Stimulated activated CD8-positive, alpha-beta memory T cell treated with anti-CD3 and anti-CD28 coated beads, Interleukin-15, amount 100 ng/mL, for 1 hour (primary cell): Measurements from ENCODE around the gene CPEB4.
A peak's percentile ranks its signal among the peaks of the same experiment; 100 is the strongest.

Experiments
- DNase-seq: peaks from one replicate; pipeline ENCODE4 v3.0.0-alpha.2; 2020; ENCODE audit warnings: low read depth

CPEB4 gene

DNA sequence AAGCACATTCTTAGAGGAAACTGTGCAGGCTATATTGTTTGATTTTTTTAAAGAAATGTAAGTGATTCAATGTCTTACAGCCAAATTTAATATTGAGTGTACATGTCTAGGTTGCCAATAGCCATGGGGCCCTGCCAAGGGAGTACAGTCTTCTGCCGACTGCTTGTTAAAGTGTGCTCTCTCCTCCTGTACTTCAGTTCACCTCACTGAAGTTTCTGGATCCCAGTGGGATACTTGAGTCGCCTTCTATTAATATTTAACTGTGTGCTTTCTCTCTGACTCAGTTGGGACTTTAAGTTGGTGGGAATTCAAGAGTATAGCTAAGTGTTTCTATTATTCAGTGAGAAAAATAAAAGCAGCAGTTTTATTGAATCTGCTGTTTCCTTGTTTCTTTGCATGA, 56.4 kb downstream of the CPEB4 start:
- no peak for DNase-seq

DNA sequence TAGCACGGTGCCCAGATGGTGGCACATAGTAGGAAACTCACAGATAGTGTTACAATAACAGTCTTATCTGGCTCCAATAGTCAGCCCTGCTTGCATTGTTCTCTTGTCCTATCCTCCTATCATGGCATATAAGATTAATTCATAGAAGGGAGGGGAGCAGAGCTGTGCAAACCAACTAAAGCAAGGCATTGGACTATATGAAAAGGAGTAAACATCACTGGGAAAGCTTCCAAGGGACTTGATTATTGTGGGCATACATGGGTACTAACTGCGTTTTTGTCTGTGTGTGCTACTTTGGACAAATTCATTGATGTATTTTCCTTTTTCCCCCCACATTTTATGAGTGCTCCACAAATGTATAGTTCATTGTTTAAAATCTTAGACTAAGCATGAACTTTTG, 57.0 kb downstream of the CPEB4 start:
- DNase-seq = no peak

DNA sequence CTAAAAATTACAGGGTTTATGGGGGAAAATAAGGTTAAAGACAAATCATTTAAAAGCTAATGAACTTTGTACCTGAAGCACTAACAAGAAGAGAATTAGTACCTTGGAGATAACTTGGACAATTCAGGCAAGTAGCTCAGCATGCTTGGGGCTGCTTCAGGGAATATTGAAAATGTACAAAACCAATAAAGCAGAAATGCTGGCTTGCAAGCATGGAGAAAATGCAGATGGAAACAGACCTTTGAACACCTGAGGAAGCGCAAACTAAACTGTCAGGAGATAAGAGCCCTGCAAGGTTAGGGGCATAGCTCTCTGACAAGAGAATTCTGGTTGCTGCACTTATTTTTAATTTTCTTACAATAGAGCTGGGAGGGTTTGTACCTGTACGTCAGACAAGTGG, 58.2 kb downstream of the CPEB4 start:
- no peak for DNase-seq

DNA sequence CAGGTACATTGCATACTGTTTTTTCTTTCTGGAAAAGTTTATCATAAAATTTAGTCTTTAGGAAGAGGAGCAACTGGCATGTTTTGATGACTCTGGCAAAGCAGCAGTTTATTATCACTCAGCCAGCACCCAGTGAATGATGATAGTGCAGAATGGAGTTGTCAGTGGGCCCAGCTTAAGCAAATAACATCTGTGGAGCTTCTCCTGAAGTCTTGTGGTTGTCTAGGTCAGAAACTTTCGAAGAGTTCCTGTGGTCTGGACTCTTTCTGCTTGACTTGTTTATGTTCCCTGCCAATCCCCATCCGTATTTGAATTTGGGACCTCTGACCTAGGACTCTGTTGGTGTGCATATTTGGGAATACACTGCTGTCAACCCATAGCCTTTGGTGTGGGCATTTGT, 62.7 kb downstream of the CPEB4 start:
- DNase-seq = no peak

DNA sequence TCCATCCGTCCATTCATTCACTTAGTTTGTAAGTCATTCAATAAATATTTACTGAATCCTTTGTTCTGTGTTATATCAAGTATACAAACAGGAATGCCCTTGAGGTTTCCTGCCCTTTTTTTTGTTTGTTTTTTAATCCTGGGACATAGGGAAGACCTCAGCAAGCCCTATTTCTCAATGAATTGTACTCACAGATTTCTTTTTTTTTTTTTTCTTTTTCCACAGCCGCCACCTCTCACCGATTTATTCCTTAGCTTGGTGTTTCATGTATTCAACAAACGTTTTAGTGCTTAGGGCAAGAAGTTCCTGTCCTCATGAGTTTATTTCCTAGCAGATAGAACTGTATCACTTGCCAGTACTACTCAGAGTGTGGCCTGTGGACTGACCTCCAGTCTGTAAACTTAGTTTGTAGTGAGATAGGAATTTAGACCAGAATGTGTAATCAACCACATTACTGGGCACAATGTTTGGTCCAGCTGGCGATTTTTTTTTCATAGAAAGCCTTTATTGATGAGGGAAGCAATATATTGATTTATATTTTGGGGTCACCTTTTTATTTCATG, 65.5 kb downstream of the CPEB4 start:
- no peak for DNase-seq

DNA sequence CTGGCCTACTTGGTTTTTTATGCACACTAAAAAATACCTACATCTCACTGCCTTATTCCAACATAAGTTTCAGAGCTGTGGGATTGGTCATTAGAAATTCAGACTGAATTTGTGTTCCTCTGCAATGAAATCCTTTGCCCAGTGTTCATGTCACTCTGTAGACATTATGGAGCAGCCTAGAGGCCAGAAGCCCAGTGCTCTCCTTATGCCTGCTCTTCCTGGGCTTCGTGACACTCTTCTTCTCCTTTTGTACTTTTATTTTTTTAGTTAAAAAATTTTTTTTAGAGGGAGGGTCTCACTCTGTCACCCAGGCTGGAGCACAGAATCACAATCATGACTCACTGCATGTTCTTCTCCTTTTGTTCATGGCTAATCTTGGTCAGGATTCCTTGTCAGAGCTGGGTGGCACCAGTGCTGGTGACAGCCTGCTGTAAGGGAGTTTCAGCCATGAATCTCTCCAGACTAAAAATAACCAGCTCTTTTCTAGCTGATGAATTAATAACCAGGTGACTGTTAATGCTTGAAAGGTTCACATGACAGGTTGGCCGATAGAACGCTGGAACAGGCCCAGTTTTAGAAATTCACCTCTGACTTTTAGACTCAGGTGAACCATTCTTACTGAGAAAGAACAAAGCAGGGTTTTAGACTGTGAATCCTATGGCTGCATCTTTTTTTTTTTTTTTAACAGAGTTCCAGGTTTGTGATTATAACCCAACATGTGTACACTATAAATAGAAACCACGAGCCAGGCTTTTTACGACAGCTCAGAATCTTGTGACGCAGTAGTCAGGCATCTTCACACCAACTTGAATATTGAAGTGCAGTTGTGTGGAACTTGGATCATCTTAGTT, 66.7 kb downstream of the CPEB4 start:
- no peak for DNase-seq

DNA sequence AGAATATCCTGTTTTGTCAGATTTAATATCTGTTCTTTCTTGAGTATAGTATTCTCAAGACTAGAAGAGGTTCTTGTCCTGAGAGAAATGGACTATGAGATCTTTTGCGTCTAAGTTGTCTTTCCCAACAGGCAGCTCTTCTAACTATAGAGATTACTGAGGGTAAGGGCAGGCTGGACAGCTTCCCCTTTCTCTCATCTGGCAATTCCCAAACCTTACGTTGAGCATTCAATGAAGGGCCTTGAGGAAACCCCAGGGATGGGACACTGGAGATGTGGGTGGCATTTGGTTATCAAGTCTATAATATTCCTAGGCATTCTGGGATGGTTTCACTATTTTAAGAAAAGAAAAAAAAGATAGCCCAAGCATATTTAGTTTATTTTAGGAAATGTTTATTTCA, 72.8 kb downstream of the CPEB4 start:
- DNase-seq = no peak

DNA sequence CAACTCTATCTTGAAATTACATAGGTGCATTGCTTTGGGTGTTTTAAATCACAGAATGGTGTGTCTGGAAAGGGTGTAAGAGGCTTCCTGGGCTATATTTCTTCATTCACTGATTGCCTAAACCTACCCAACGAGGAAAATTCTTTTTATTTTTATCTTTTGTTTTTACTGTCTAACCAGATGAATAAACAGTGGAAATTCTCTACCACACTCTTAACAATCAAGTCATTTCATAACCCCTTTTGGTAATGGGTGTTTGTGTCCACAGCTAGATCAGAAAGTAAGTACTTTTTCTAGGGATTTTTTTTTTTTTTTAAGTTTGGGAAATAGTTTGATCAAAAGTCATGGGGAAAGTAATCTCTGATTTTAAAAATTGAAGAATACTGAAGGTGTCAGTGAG, 73.3 kb downstream of the CPEB4 start:
- DNase-seq = no peak

DNA sequence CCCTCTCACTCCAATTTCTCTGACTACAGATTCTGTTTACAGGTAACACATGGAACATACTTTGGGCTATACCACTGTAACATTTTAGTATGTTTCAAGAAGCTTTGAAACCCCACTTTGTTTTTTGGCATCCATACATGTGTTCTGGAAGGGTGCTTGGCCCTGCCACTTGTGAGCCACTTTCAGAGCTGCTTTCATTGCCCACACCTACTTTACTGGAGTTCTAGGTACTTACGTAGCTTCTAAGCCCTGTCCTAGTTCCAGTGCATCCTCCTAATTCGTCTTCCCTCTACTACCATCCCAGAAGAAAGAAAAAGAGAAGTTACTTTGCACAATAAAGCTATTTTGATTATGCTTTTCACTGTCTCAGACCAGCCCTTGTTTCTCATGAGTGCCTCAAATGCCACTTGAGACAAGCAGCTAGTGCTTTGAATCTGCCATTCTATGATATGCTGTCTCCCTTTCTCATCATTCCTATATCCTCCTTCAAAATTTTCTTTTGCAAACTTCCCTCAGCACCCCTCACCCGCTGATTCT, 74.4 kb downstream of the CPEB4 start:
- DNase-seq = no peak

DNA sequence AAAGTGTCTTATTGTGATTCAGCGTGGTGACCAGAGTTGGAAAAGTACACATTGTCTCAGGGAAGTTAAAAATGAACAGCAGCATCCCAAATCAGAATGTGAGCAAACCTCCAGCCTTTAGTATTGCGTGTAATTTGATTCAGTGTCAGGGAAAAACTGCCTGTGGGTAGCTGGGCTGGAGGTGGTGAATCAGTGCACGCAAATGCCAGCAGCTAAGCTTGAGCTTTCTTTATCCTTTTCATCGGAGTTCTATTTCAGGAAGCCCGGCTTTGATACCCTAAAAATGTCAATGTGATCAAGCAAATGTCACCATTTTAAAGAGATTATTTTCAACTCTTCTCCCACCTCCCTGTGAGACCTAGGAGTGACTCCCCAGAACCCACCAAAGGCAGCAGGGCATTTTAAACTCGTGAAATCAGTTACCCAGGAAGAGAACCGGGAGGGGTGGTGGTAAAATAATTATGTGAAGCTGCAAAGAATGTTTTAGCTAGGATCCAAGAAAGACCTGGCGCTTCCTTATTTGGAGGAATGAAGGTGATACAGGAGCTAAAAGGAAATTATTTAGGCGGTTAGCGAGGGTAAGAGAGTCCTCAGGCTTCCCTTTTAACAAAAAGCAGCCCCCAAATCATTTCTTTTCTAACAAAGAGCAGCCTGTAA, 75.2 kb downstream of the CPEB4 start:
- DNase-seq = no peak

DNA sequence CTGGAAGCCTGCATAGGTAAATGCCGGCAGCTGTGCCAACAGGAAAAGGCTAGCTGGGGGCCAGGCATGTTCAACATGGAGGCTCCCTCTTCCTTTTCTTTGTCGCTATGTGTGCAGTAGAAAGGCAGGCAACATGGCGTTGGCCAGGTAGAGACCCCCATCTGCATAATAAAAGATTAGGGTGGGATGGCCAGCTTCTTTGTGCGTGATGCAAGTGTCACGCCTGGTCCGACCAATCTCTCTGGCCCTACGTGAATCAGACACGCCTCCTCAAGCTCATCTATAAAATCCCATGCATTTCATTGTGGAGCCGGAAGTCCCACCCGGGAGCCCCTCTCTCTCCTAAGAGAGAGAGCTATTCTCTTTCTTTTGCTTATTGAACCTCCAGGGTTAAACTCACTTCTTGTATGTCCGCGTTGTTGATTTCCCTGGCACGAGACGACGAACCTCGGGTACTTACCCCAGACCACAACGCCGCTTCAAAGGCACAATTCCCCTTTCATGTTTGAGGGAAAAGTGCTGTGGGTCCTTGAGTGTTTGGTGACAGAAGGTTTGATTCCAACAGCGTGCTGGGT, 75.8 kb downstream of the CPEB4 start:
- no peak for DNase-seq

DNA sequence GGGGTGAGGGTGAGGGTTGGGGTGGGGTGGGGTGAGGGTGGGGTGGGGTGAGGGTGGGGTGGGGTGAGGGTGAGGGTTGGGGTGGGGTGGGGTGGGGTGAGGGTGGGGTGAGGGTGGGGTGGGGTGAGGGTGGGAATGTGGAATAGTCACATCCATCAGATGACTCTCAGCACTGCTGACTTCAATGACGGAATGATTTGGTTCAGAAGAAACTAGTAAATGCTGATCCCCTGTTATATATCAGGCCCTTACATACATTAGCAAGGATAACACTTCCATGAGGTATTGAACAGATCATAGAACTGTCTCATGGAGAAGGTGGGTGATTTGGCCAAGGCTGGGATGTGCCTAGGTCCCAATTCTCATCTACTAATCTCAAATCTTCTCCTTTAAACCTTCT, 76.4 kb downstream of the CPEB4 start:
- DNase-seq = no peak

DNA sequence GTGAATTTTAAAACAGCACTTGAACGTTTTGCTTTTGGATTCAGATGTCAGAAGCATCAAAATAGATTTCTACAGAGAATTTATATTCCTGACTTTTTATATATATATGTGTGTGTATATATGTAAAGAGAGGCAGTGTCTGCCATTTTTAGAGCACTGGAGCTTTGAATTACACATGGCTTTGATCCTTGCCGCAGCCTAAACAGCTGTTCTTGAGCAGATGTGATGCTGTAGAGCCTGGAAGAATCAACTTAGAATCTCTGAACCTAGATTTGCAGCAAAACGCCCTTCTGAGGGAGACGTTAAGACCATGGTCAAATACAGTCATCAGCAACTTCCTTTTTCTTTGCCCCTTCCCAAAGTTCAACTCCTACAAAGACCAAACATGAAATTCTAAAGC, 79.1 kb downstream of the CPEB4 start:
- DNase-seq = no peak

DNA sequence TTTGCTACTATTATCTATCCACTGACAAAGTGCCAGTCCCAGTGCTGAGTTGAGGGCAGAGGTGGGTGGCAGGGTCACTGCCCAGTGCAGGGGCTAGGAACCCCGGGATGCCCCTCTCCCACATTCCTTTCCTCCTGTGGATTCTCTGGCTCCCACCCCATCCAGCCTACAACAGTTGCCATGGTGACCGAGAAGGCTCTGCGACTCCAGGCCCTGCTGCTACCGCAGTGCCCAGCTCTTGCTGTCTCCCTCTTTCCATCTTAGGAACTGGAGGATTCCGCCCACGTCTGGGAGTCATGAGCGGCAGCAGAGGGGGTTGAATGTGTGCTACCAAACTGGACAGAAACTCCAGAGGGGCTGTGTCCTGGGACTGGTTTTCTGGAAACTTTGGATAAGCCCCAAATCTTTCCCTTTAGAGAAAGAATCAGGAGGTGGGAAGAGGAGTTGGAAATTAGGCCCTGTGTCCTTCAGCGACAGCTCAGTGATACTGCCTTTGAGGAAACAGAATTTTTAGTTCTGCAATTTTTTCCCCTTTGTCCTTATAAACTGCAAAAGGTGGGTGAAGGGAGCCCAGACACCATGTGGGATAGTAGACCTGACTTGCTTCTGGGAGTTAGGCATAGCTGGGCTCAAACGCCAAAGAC, 80.1 kb downstream of the CPEB4 start:
- DNase-seq = no peak

DNA sequence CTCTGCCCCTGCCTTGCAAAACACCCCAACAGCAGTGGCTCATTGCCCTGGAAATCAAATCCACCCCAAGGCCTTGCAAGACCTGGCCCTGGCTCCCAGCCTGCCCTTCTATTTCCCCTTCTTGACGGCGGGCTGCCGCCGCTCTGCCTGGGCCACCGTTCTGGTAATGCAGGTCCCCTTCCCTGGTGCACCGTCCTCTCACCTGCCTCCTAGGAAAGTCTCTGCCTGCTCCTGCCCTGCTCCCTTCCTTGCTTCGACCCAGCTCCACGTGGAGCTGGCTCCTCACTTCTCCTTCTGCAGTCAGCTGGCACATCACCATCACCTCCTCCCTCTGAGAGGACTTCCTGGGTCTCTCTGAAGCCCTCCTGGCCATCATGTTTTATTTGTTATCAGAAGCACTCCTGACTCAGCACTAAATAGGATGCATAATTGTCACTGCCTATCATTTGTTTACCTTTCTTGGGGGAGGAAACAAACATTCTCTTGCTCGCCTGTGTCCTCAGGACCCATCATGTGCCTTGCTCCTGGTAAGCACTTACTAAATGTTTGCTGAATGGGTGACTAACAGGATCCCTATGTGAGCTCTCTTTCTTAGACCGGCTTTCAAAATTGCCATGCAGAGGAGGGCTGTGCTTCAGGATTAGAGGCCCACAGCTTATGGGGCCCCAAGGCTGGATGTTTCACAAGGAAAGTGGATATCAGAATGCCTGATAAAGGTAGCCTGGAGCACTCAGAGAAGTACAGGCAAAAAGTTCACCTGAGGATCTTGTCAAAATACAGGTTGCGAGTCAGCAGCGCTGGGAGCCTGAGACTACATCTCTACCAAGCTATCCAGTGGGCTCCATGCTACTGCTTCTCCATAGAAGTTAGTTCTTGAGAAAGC, 81.3 kb downstream of the CPEB4 start:
- no peak for DNase-seq

DNA sequence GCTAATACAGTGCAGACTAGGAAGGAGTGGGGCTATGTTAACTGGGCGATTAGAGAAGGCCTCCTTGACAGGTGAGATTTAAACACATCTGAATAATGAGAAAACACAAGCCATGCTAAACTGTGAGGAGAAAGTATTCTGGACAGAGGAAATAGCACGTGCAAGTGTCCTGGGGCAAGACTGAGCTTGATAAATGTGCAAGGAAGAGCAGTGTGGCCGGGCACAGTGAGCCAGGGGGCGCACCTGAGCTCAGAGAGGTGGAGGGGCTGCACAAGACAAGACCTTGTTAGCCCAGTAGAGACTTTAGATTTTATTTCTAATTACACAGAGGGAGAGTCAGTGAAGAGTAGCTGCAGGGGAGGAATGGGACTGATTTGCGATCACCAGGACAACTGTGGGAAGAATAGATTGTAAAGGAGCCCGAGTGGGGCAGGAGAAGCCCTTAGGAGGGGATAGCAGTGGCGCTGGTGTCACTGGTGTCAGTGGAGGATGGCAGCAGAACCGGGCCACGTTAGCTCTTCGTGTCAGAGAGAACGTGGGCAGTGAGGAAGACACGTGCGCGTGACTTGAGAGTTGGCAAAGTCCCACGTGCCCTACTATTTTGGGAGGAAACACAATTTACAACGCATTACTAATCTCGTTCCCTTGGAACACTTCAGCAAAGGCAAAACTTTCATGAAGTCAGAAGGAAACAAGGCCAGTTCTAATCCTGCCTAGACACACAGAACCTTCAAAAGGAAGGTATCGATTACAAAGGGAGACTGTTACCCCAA, 82.9 kb downstream of the CPEB4 start:
- no peak for DNase-seq

DNA sequence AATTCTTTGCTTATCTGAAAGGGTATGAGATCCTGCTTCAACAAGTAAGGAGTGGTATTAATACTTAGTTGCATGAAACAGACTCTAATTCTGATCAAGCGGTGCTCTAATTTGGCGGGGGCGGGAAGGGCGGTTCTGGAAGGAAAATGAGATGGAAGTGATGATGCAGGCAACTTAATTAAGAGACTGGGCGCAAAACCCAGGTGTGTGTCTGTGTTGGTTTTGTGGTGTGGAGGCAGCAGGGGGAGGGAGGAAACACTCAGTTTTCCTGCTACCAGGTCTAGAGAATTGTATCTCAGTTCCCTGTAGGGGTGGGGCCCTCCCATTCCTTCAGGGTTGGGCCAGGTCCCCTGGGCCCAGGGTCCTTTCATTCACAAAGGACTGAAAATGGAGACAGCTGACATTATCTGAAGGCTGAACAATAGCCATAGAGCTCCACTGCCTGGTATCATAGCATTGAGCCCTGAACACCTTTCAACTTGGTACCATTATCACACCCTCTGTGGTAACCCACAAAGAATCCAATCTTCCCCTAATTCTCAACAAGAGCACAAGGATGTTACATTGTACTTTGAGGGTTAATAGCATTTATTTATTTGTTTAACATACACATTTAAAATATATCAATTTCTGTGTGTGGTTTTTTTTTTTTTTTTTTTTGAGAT, 83.7 kb downstream of the CPEB4 start:
- DNase-seq = no peak

DNA sequence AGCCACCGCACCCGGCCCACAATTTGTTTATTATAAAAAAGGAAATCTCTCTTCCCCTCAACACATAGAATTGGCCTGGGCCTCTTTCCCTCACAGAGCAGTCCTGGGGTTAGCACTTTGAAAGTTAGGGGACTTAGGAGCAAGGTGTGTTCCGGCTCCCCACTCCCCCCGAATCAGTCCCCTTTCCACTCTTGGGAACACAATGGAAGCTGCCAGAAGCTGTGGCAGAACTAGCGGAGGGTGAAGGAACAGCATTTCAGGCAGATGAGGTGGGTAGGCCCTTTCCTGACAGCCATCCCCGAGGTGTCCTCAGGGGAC, 84.4 kb downstream of the CPEB4 start:
- no peak for DNase-seq

DNA sequence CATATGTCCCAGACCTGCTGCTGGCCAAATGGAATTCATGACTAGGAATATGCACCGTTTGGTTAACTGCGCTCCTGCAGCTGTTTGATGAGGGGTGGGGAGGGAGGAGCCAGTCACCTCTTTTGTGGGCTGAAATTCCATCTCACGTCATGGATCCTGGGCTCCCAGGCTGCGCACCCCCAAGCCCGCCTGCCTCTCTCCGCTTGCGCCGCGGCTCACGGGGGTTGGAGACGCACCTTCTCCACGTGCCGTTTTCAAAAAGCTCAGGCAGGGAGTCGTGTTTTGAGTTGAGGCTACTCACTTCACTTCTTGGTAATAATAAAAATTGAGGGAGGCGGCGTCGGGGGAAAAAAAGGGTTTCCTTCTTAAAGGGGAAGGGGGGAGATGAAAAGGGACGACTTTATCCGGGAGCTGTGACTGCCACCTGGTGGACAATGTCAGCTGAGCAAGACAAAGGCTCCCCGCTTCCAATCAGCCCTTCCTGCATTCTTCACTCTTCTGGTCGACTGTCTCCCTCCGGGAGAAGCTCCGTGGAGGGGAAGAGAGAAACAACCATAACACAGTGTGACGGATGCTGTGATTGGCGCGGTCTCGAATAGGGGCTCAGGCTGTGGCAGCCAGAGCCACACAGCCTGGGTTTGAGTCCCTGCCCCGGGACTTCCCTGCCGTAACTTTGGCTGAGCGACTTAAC, 84.9 kb downstream of the CPEB4 start:
- DNase-seq = peak; percentile 64

DNA sequence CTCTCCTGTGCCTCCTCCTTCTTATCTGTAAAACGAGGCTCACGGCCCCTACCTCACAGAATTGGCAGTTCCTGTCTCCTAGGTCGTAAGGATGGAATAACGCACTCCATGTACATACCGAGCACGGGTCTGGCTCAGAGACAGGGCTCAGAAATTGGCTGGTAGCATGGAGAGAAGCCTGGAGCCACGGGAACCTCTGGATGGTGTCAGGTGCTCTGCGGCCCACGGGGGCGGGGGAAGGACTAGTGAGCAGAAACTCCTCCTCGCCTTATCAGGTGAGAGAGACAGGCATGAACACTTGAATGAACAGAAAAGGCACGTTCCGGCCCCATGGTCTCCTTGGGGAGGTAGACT, 85.4 kb downstream of the CPEB4 start:
- no peak for DNase-seq
